GM23338 (cell line): ENCODE results near the gene NAXE. TPM values are rescaled to one million over a fixed set of nuclear protein-coding genes. Genes with fewer than 3 reads are reported as not detected.

Source experiments
- ATAC-seq: fragments of 200-7000 bp; cut with Tn5 transposase; 3 replicates; pipeline ENCODE4 v1.9.1; 2020
- DNase-seq: peaks from one replicate; pipeline ENCODE4 v3.0.0-alpha.2; 2015; ENCODE audit warnings: low spot score
- H2AFZ ChIP-seq: fragments of 200-600 bp; sonication (generic); 2 replicates; pipeline ENCODE4 v1.8.0; 2016; ENCODE audit warnings: antibody characterized with exemption, mild to moderate bottlenecking, moderate library complexity
- H3F3A ChIP-seq: fragments of 200-600 bp; sonication (generic); replicated peaks from 2 replicates; pipeline ENCODE4 v1.8.0; 2017; ENCODE audit warnings: antibody characterized with exemption, mixed run types, low read depth
- H3K27ac ChIP-seq: fragments of 200-600 bp; sonication (generic); 2 replicates; pipeline ENCODE4 v1.6.1; 2016; ENCODE audit warnings: low read depth
- H3K27me3 ChIP-seq: fragments of 200-600 bp; sonication (generic); 2 replicates; pipeline ENCODE4 v1.8.0; 2016; ENCODE audit warnings: mild to moderate bottlenecking, mixed run types, moderate library complexity; ENCODE audit not compliant: insufficient read depth
- H3K36me3 ChIP-seq: fragments of 200-600 bp; sonication (generic); 2 replicates; pipeline ENCODE4 v1.8.0; 2016; ENCODE audit warnings: mild to moderate bottlenecking; ENCODE audit not compliant: insufficient read depth
- H3K4me1 ChIP-seq: fragments of 200-600 bp; sonication (generic); 2 replicates; pipeline ENCODE4 v1.8.0; 2016; ENCODE audit warnings: mild to moderate bottlenecking, moderate library complexity; ENCODE audit not compliant: insufficient read depth
- H3K4me2 ChIP-seq: fragments of 200-600 bp; sonication (generic); 2 replicates; pipeline ENCODE4 v1.7.1; 2017; ENCODE audit warnings: mixed run types
- H3K4me3 ChIP-seq: fragments of 200-600 bp; sonication (generic); 2 replicates; pipeline ENCODE4 v1.6.1; 2016; ENCODE audit warnings: mixed run types
- H3K79me2 ChIP-seq: fragments of 200-600 bp; sonication (generic); replicated peaks from 2 replicates; pipeline ENCODE4 v1.8.0; 2017; ENCODE audit warnings: mild to moderate bottlenecking; ENCODE audit not compliant: insufficient read depth
- H3K9me2 ChIP-seq: fragments of 200-600 bp; sonication (generic); 2 replicates; pipeline ENCODE4 v1.8.0; 2017; ENCODE audit not compliant: insufficient read depth
- H4K20me1 ChIP-seq: fragments of 200-600 bp; sonication (generic); replicated peaks from 2 replicates; pipeline ENCODE4 v1.8.0; 2017; ENCODE audit warnings: mild to moderate bottlenecking; ENCODE audit not compliant: insufficient read depth
- H3K27ac Mint-ChIP-seq: 2 replicates; pipeline ENCODE4 v1.8.0; 2020; ENCODE audit warnings: inconsistent platforms, mild to moderate bottlenecking, moderate library complexity, mixed read lengths
- H3K27me3 Mint-ChIP-seq: 3 replicates; pipeline ENCODE4 v1.8.0; 2022; ENCODE audit warnings: low read depth, mild to moderate bottlenecking, moderate library complexity, mixed read lengths, inconsistent platforms; ENCODE audit not compliant: insufficient read depth, poor library complexity
- H3K36me3 Mint-ChIP-seq: 3 replicates; pipeline ENCODE4 v1.8.0; 2021; ENCODE audit warnings: low read depth, mild to moderate bottlenecking, inconsistent platforms, moderate library complexity, mixed read lengths
- H3K4me1 Mint-ChIP-seq: 3 replicates; pipeline ENCODE4 v1.8.0; 2020; ENCODE audit warnings: mild to moderate bottlenecking, inconsistent platforms, mixed read lengths
- H3K4me3 Mint-ChIP-seq: 3 replicates; pipeline ENCODE4 v1.8.0; 2021; ENCODE audit warnings: moderate library complexity, mild to moderate bottlenecking, inconsistent platforms, mixed read lengths
- H3K9me3 Mint-ChIP-seq: 3 replicates; pipeline ENCODE4 v1.8.0; 2020; ENCODE audit warnings: moderate library complexity, mild to moderate bottlenecking, inconsistent platforms, mixed read lengths
- CREB1 ChIP-seq: fragments of 250-450 bp; sonication (Bioruptor Pico); IDR thresholded peaks from 2 replicates; pipeline ENCODE4 v1.5.0; 2020; ENCODE audit warnings: low read depth, mild to moderate bottlenecking, moderate library complexity
- EZH2 ChIP-seq: fragments of 200-600 bp; sonication (generic); IDR thresholded peaks from one replicate; pipeline ENCODE4 v1.8.0; 2017; ENCODE audit warnings: antibody characterized with exemption, mild to moderate bottlenecking, low read depth; ENCODE audit not compliant: unreplicated experiment
- EZH2phosphoT487 ChIP-seq: fragments of 200-600 bp; sonication (generic); IDR thresholded peaks from one replicate; pipeline ENCODE4 v1.8.1; 2018; ENCODE audit warnings: antibody characterized with exemption; ENCODE audit not compliant: unreplicated experiment
- JUNB ChIP-seq: IDR thresholded peaks from one replicate; pipeline ENCODE4 v1.6.1; 2016; ENCODE audit warnings: antibody characterized with exemption; ENCODE audit not compliant: unreplicated experiment
- NANOG ChIP-seq: IDR thresholded peaks from 2 replicates; pipeline ENCODE4 v1.6.1; 2016; ENCODE audit warnings: antibody characterized with exemption, borderline replicate concordance
- POLR2AphosphoS5 ChIP-seq: IDR thresholded peaks from 2 replicates; pipeline ENCODE4 v1.6.1; 2016; ENCODE audit warnings: antibody characterized with exemption, low read depth
- STAT1 ChIP-seq: IDR thresholded peaks from one replicate; pipeline ENCODE4 v1.6.1; 2016; ENCODE audit warnings: antibody characterized with exemption; ENCODE audit not compliant: unreplicated experiment
- ZNF114 ChIP-seq: fragments of 250-450 bp; sonication (Bioruptor Pico); IDR thresholded peaks from 2 replicates; pipeline ENCODE4 v1.5.0; 2020; ENCODE audit warnings: mild to moderate bottlenecking, moderate library complexity
- ZNF331 ChIP-seq: fragments of 250-450 bp; sonication (Bioruptor Pico); IDR thresholded peaks from 2 replicates; pipeline ENCODE4 v1.5.0; 2020; ENCODE audit warnings: low read depth, mild to moderate bottlenecking, moderate library complexity
- polyA plus RNA-seq: library from polyadenylated mRNA; unstranded; fragments of >200 nt; fragmentation: Nextera tagmentation; extraction: Ambion mirVana; gene quantifications from 2 replicates; pipeline ENCODE4 v1.2.1, GENCODE V29; 2016
- total RNA-seq: library from RNA; depleted of rRNA; stranded (reverse); fragments of >200 nt; shearing (Covaris generic); gene quantifications from 2 replicates; pipeline ENCODE4 v1.2.3, GENCODE V29; 2014
- TF ChIP-seq, protein P1 (sequence below): IDR thresholded peaks from one replicate; pipeline ENCODE4 v1.6.1; 2018; ENCODE audit warnings: antibody characterized with exemption; ENCODE audit not compliant: unreplicated experiment
- TF ChIP-seq, protein P2 (sequence below): fragments of 250-450 bp; sonication (Bioruptor Pico); IDR thresholded peaks from 2 replicates; pipeline ENCODE4 v1.5.0; 2020; ENCODE audit warnings: mild to moderate bottlenecking, moderate library complexity

Gene NAXE
- total and polyA plus RNA-seq, 2 experiments from 2014 or later: 82.1 to 87.5 TPM

DNA sequence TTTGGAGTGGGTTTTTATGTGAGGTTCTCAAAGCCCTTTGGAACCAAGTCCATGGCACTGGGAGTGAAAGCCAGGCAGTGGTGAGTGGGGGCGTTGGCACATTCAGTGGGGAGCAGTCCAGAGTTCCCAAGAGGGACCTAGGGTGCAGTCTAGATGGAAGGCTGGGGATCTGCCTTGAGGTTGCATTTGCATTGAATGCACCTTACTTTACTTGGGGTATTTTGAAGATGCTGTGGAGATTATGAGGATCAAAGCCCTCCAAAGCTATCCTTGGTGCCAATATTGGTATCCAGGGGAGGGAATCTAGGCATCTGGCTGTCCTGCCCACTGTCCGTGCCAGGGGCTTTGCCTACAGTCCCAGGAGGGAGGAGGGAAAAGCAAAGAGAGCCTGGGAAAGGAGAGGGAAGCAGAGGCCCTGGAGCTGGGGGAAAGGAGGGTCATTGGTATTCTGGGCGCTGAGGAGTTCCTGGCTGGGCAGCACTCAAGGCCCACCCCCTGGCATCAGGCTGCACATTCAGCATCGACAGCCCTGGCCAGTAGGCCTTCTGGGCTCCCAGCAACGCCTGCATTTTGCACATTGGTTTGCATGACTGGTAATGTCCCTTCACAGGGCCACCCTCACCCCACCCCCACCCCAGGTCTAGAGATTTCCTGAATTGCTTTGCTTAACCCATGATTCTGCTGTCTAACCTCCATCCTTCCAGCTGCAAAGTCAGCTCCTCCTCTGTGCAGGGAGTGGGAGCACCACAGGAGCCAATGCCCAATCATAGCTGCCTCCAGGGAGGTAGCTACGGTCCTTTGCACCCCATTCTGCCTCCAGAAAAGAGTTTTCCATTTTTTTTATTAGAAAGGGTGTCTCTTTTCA, 49.5 kb downstream of the NAXE start:
- peak overlapping the region; percentile 72 for H3K4me3 Mint-ChIP-seq
- H3K4me2 ChIP-seq: peak overlapping the region; percentile 95
- H3K27me3 ChIP-seq: peaks cover 91% of the 10 kb centered on the region
- DNase-seq (no peak), ATAC-seq (no peak)
- no peaks in the 10 kb centered on the region for H3K9me2 ChIP-seq
- TF ChIP-seq, protein P1, sequence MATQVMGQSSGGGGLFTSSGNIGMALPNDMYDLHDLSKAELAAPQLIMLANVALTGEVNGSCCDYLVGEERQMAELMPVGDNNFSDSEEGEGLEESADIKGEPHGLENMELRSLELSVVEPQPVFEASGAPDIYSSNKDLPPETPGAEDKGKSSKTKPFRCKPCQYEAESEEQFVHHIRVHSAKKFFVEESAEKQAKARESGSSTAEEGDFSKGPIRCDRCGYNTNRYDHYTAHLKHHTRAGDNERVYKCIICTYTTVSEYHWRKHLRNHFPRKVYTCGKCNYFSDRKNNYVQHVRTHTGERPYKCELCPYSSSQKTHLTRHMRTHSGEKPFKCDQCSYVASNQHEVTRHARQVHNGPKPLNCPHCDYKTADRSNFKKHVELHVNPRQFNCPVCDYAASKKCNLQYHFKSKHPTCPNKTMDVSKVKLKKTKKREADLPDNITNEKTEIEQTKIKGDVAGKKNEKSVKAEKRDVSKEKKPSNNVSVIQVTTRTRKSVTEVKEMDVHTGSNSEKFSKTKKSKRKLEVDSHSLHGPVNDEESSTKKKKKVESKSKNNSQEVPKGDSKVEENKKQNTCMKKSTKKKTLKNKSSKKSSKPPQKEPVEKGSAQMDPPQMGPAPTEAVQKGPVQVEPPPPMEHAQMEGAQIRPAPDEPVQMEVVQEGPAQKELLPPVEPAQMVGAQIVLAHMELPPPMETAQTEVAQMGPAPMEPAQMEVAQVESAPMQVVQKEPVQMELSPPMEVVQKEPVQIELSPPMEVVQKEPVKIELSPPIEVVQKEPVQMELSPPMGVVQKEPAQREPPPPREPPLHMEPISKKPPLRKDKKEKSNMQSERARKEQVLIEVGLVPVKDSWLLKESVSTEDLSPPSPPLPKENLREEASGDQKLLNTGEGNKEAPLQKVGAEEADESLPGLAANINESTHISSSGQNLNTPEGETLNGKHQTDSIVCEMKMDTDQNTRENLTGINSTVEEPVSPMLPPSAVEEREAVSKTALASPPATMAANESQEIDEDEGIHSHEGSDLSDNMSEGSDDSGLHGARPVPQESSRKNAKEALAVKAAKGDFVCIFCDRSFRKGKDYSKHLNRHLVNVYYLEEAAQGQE: no peak
- TF ChIP-seq EZH2: peak; percentile 62
- peaks cover 38% of the 10 kb centered on the region for H3K4me1 Mint-ChIP-seq
- H3K27ac ChIP-seq: no peak overlapping the region
- peaks cover 61% of the 10 kb centered on the region for H3K27me3 Mint-ChIP-seq
- H2AFZ ChIP-seq: peak overlapping the region; percentile 91
- peaks cover 12% of the 10 kb centered on the region; the same call in 1 of the 2 replicates for H3F3A ChIP-seq
- no peaks in the 10 kb centered on the region for H3K36me3 ChIP-seq
- no peaks in the 10 kb centered on the region for H3K9me3 Mint-ChIP-seq
- H3K36me3 Mint-ChIP-seq: no peaks in the 10 kb centered on the region; the same call in 2 of the 3 replicates
- H3K4me3 ChIP-seq: peak overlapping the region; percentile 74
- no peaks in the 10 kb centered on the region for H3K79me2 ChIP-seq
- H3K4me1 ChIP-seq: peaks cover 13% of the 10 kb centered on the region
- peaks cover under 1% of the 10 kb centered on the region; the same call in 1 of the 2 replicates for H4K20me1 ChIP-seq
- H3K27ac Mint-ChIP-seq: no peak overlapping the region

DNA sequence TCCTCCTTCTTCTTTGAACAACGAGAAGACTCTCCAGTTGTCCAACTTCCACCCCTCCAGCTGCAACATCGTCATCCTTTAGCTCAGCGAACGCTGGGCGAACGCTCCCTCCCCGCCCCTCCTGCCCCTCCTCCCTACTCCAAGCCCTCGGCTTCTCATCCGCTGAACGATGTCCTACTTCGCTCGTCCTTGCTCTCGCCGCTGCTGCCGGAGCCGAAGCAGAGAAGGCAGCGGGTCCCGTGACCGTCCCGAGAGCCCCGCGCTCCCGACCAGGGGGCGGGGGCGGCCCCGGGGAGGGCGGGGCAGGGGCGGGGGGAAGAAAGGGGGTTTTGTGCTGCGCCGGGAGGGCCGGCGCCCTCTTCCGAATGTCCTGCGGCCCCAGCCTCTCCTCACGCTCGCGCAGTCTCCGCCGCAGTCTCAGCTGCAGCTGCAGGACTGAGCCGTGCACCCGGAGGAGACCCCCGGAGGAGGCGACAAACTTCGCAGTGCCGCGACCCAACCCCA, 50.2 kb downstream of the NAXE start, which contains the start of gene BCAN:
Gene BCAN (plus strand): TSS at position 357 of the 504 bp plus-strand sequence. CDS start 3,938 bp downstream, outside the sequence.
- Histone ChIP-seq H3K27ac (no peak within 1 kb of the TSS), H2AFZ (peak within 1 kb of the TSS; percentile 91), H3K27me3 (peaks cover 99% of the 10 kb centered on the region), H4K20me1 (peaks cover 3% of the 10 kb centered on the region; the same call in 1 of the 2 replicates), H3K9me2 (no peaks in the 10 kb centered on the region), H3K4me2 (peak within 1 kb of the TSS; percentile 95), H3K4me3 (peak within 1 kb of the TSS; percentile 74), H3F3A (peaks cover 12% of the 10 kb centered on the region; the same call in 1 of the 2 replicates), H3K4me1 (peaks cover 13% of the 10 kb centered on the region), H3K36me3 (no peaks in the 10 kb centered on the region), H3K79me2 (no peaks in the 10 kb centered on the region)
- H3K9me3 Mint-ChIP-seq: no peaks in the 10 kb centered on the region
- H3K27me3 Mint-ChIP-seq: peaks cover 61% of the 10 kb centered on the region
- peak within 1 kb of the TSS; percentile 72 for H3K4me3 Mint-ChIP-seq
- H3K27ac Mint-ChIP-seq: no peak within 1 kb of the TSS
- peak; percentile 83 for ATAC-seq
- no peaks in the 10 kb centered on the region; the same call in 2 of the 3 replicates for H3K36me3 Mint-ChIP-seq
- peak; percentile 89 for DNase-seq
- peaks cover 39% of the 10 kb centered on the region for H3K4me1 Mint-ChIP-seq
- TF ChIP-seq ZNF331 (CRISPR knock-in tag): no peak
- TF ChIP-seq EZH2phosphoT487: no peak
- no peak for TF ChIP-seq JUNB
- no peak for TF ChIP-seq CREB1 (CRISPR knock-in tag)
- TF ChIP-seq ZNF114 (CRISPR knock-in tag): no peak
- TF ChIP-seq NANOG: no peak
- TF ChIP-seq, protein P2, sequence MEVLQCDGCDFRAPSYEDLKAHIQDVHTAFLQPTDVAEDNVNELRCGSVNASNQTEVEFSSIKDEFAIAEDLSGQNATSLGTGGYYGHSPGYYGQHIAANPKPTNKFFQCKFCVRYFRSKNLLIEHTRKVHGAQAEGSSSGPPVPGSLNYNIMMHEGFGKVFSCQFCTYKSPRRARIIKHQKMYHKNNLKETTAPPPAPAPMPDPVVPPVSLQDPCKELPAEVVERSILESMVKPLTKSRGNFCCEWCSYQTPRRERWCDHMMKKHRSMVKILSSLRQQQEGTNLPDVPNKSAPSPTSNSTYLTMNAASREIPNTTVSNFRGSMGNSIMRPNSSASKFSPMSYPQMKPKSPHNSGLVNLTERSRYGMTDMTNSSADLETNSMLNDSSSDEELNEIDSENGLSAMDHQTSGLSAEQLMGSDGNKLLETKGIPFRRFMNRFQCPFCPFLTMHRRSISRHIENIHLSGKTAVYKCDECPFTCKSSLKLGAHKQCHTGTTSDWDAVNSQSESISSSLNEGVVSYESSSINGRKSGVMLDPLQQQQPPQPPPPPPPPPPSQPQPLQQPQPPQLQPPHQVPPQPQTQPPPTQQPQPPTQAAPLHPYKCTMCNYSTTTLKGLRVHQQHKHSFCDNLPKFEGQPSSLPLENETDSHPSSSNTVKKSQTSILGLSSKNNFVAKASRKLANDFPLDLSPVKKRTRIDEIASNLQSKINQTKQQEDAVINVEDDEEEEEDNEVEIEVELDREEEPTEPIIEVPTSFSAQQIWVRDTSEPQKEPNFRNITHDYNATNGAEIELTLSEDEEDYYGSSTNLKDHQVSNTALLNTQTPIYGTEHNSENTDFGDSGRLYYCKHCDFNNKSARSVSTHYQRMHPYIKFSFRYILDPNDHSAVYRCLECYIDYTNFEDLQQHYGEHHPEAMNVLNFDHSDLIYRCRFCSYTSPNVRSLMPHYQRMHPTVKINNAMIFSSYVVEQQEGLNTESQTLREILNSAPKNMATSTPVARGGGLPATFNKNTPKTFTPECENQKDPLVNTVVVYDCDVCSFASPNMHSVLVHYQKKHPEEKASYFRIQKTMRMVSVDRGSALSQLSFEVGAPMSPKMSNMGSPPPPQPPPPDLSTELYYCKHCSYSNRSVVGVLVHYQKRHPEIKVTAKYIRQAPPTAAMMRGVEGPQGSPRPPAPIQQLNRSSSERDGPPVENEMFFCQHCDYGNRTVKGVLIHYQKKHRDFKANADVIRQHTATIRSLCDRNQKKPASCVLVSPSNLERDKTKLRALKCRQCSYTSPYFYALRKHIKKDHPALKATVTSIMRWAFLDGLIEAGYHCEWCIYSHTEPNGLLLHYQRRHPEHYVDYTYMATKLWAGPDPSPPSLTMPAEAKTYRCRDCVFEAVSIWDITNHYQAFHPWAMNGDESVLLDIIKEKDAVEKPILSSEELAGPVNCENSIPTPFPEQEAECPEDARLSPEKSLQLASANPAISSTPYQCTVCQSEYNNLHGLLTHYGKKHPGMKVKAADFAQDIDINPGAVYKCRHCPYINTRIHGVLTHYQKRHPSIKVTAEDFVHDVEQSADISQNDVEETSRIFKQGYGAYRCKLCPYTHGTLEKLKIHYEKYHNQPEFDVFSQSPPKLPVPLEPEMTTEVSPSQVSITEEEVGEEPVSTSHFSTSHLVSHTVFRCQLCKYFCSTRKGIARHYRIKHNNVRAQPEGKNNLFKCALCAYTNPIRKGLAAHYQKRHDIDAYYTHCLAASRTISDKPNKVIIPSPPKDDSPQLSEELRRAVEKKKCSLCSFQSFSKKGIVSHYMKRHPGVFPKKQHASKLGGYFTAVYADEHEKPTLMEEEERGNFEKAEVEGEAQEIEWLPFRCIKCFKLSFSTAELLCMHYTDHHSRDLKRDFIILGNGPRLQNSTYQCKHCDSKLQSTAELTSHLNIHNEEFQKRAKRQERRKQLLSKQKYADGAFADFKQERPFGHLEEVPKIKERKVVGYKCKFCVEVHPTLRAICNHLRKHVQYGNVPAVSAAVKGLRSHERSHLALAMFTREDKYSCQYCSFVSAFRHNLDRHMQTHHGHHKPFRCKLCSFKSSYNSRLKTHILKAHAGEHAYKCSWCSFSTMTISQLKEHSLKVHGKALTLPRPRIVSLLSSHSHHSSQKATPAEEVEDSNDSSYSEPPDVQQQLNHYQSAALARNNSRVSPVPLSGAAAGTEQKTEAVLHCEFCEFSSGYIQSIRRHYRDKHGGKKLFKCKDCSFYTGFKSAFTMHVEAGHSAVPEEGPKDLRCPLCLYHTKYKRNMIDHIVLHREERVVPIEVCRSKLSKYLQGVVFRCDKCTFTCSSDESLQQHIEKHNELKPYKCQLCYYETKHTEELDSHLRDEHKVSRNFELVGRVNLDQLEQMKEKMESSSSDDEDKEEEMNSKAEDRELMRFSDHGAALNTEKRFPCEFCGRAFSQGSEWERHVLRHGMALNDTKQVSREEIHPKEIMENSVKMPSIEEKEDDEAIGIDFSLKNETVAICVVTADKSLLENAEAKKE (CRISPR knock-in tag): no peak
- no peak for TF ChIP-seq POLR2AphosphoS5
- TF ChIP-seq STAT1: no peak
